Activated CD8-positive, alpha-beta memory T cell treated with anti-CD3 and anti-CD28 coated beads for 4 hours (primary cell): ENCODE data around the gene CPT1B.

Experiments used
- DNase-seq, 2 donors: peaks; one replicate each; pipeline ENCODE4 v3.0.0-alpha.2; 2020; ENCODE audit warnings: low read depth in 2 of 2

CPT1B gene

GRCh38 chr22:50569896-50570535 lies 8.2 kb downstream of the CPT1B start:
- DNase-seq: no peak

DNA sequence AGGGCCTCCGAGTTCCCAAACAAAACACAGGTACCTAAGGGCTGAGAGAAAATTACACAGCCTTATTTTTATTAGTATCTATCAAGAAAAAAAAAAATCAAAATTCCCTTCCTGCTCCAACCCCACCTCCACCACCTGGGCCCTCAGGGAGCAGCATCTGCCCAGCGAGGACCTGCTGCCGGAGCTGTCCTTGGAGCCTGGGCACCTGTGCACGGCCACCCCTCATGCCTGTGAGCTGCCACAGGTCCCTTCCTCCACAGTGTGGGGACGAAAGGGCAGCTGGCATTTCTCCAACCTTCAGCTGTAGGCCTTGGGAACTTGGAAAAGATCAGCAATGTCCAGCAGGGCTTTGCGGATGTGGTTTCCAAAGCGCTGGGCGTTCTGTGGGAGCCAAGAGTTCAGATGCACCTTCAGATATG lies 9.2 kb downstream of the CPT1B start:
- no peak for DNase-seq

- DNase-seq: no peak
Measured at GRCh38 chr22:50568626-50569025, 9.6 kb downstream of the CPT1B start.

- no peak for DNase-seq
Measured at GRCh38 chr22:50567721-50568252, 10.4 kb downstream of the CPT1B start.

GRCh38 chr22:50564289-50564688 lies 13.9 kb downstream of the CPT1B start:
- DNase-seq: no peak

DNA sequence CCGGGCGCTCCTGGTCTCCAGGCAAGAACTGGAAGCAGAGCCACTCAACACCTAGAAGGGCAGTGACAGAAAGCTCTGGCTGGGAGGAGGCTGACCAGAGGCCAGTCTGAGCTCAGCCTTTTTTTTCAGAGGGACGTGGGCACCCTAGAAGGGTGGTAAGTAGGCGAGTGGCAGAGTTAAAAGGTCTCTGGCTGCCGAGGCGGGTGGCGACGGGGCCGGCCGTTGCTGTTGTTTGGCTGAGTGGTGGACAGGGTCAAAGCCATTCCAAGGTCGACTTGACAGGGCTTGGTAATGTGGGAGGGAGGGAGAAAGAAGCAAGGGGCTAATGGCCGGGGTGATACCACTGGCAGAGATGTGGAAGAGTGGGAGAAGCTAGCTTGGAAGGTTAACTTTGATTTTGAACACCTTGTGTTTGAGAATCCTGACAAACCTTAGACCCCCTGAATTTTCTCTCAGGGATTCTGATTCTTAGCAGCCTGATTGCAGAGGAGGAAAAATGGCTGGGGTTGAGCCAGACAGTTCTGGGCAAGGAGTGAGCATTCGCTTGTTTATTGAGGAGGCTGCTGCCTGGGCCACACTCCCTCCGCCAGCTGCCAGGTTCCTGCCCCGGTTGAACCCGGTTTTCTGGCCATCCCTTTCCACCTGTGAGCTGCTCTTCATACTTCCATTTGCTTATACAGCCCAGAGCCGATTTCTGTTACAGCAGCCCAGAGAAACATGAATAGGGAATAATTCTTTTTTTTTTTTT lies 14.6 kb downstream of the CPT1B start:
- DNase-seq: no peak

GRCh38 chr22:50562523-50563412 lies 15.5 kb downstream of the CPT1B start, which contains the start of gene SYCE3:
Gene SYCE3 (minus strand): TSS chr22:50562919. CDS start chr22:50556405, 6,514 bp downstream.
- DNase-seq: peak; percentile 92 to 93

GRCh38 chr22:50561401-50562358 lies 16.5 kb downstream of the CPT1B start:
- no peak for DNase-seq

- no peak for DNase-seq
Measured at GRCh38 chr22:50560034-50560433, 18.2 kb downstream of the CPT1B start.

GRCh38 chr22:50556703-50557102 lies 21.5 kb downstream of the CPT1B start:
- no peak for DNase-seq

- DNase-seq: no peak
Measured at GRCh38 chr22:50553310-50553709, 24.9 kb downstream of the CPT1B start.

- no peak for DNase-seq
Measured at GRCh38 chr22:50551160-50551752, 27.0 kb downstream of the CPT1B start.

DNA sequence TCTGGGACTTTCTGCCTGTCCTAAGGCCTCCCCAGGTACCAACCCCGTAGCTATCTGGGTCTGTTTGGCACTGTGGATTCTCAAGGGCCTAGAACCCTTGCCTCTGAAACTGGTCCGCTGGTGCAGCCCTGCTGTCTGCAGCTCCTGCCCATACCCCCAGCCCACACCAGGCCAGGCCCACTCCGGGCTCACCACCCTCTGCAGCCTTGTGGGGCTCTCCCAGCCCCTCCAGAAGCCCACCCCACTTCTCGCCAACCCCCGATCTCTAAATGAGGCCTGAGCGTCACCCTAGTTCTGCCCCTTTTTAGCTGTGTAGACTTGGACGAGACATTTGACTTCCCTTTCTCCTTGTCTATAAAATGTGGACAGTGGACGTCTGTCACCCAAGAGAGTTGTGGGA lies 27.8 kb downstream of the CPT1B start:
- DNase-seq: no peak

DNA sequence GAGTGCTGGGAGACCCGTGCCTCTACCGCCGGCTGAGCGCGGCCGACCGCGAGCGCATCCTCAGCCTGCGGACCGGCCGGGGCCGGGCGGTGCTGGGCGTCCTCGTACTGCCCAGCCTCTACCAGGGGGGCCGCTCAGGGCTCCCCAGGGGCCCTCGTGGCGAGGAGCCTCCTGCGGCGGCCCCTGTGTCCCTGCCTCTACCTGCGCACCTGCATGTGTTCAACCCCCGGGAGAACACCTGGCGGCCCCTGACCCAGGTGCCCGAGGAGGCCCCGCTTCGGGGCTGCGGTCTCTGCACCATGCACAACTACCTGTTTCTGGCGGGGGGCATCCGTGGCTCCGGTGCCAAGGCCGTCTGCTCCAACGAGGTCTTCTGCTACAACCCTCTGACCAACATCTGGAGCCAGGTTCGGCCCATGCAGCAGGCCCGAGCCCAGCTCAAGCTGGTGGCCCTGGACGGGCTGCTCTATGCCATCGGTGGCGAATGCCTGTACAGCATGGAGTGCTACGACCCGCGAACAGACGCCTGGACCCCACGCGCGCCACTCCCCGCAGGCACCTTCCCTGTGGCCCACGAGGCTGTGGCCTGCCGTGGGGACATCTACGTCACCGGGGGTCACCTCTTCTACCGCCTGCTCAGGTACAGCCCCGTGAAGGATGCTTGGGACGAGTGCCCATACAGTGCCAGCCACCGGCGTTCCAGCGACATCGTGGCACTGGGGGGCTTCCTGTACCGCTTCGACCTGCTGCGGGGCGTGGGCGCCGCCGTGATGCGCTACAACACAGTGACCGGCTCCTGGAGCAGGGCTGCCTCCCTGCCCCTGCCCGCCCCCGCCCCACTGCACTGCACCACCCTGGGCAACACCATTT lies 29.1 kb downstream of the CPT1B start:
- DNase-seq: no peak

DNA sequence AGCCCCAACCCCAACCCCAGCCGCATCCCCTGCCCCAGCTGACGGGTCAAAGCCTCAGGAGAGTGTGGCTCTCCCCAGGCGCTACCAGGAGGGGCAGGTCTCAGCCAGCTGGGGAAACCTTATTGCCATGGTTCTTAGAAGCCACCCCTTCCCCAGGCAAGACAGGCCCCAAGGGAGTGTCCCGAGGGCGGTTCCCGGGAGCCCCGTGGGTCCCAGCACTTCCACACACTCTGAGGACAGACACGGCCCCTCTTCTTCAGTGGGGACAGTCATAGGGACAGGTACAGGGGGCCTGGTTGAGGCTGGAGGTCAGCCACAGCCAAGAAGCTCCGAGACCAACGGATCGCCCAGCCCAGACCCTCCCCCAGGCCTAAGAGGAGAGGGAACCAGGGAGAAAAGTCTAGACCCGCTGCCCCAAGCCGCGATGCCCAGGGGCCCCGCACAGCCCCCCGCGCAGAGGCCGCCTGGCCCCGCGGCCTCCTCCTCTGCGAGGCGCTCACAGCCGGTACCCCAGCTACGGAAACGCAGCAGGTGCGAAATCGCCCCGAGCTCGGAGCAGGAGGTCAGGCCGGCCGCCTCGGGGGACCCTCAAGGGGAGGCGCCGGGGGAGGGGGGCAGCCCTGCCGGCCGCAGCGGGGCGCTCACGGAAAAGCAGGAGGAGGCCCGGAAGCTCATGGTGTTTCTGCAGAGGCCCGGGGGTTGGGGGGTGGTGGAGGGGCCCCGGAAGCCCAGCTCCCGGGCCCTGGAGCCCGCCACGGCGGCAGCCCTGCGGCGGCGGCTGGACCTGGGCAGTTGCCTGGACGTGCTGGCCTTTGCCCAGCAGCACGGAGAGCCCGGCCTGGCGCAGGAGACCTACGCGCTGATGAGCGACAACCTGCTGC lies 29.9 kb downstream of the CPT1B start:
- no peak for DNase-seq

GRCh38 chr22:50547263-50547985 lies 30.8 kb downstream of the CPT1B start:
- DNase-seq: no peak

DNA sequence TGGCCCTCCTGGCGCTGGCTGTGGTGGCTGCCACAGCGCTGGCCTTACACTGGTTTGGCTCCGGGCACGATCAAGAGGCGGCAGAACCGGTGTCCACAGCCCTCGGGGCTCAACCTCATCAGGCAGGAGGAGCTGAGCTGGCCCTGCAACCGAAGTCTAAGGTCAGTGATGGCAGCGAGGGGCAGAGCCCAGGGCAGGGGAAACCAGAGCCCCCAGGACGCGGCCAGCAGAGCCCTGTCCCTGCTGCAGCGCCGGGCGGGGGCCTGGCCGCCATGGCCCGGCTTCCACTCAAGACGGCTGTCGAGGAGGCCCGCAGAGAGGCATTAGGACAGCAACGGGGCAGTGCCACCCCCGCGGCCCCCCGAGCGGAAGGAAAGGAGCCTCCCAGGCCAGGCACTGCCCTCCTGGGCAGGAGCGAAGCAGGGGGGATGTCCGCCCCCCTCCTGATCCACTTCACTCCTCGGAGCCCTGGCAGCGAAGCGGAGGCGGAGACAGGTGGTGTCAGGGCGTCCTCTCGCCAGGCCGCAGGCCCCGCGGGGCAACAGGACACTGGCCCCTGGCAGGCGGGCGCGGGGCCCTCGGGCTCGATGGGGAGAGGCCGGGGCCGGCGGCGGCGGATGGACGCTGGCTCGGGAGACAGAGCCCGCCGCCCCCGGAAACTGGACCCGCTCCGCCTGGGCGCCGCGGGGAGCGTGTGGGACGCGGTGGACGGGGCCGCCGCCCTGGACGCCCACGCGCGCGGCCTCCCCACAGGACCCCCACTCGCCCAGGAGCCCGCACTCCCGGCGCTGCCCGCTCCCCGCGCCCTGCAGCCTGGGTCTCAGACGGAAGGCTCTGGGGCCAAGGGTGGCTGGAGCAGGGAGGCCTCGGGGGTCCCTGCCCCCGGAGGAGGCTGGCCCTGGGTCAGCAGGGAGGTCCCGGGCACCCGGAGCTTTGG lies 31.6 kb downstream of the CPT1B start:
- no peak for DNase-seq
